H9 (cell line): ENCODE measurements around the gene SLC28A3. TPM values are rescaled to one million over a fixed set of nuclear protein-coding genes. Genes with fewer than 3 reads are reported as not detected.

Experiments
- DNase-seq: peaks from one replicate; pipeline ENCODE4 v3.0.0-alpha.2; 2017
- H2AFZ ChIP-seq: one replicate; pipeline ENCODE4 v1.6.1; 2013; ENCODE audit warnings: mild to moderate bottlenecking, low read length, control low read depth, moderate library complexity
- H2AK5ac ChIP-seq: 2 replicates; pipeline ENCODE4 v1.6.1; 2013; ENCODE audit warnings: low read length, control low read depth, mixed read lengths; ENCODE audit not compliant: insufficient read length
- H2BK120ac ChIP-seq: one replicate; pipeline ENCODE4 v1.6.1; 2013; ENCODE audit warnings: low read depth, mild to moderate bottlenecking, low read length, control low read depth, inconsistent platforms; ENCODE audit not compliant: poor library complexity, severe bottlenecking
- H2BK12ac ChIP-seq: 2 replicates; pipeline ENCODE4 v1.6.1; 2013; ENCODE audit warnings: low read length, control low read depth, mixed read lengths, low read depth; ENCODE audit not compliant: insufficient read length
- H2BK15ac ChIP-seq: 2 replicates; pipeline ENCODE4 v1.6.1; 2013; ENCODE audit warnings: low read depth, low read length, control low read depth
- H2BK20ac ChIP-seq: one replicate; pipeline ENCODE4 v1.6.1; 2013; ENCODE audit warnings: low read depth, mild to moderate bottlenecking, low read length, control low read depth, inconsistent platforms; ENCODE audit not compliant: poor library complexity, severe bottlenecking
- H2BK5ac ChIP-seq: 2 replicates; pipeline ENCODE4 v1.6.1; 2013; ENCODE audit warnings: low read length, control low read depth, mixed read lengths; ENCODE audit not compliant: insufficient read length
- H3K14ac ChIP-seq: 2 replicates; pipeline ENCODE4 v1.6.1; 2013; ENCODE audit warnings: low read length, control low read depth; ENCODE audit not compliant: insufficient read depth
- H3K18ac ChIP-seq: 2 replicates; pipeline ENCODE4 v1.6.1; 2013; ENCODE audit warnings: low read depth, mild to moderate bottlenecking, mixed read lengths, low read length, control low read depth; ENCODE audit not compliant: insufficient read length
- H3K23ac ChIP-seq: 2 replicates; pipeline ENCODE4 v1.6.1; 2013; ENCODE audit warnings: low read length, control low read depth, mixed read lengths, low read depth; ENCODE audit not compliant: insufficient read length
- H3K23me2 ChIP-seq: 2 replicates; pipeline ENCODE4 v1.6.1; 2013; ENCODE audit warnings: low read depth, mild to moderate bottlenecking, mixed read lengths, low read length, control low read depth; ENCODE audit not compliant: insufficient read length, poor library complexity, severe bottlenecking
- H3K27ac ChIP-seq: 2 replicates; pipeline ENCODE4 v1.5.1; 2013; ENCODE audit warnings: low read length, control low read depth, mixed read lengths, low read depth; ENCODE audit not compliant: insufficient read length
- H3K27me3 ChIP-seq: 2 replicates; pipeline ENCODE4 v1.6.1; 2013; ENCODE audit warnings: low read length, control low read depth, inconsistent platforms; ENCODE audit not compliant: insufficient read depth
- H3K4ac ChIP-seq: 2 replicates; pipeline ENCODE4 v1.6.1; 2013; ENCODE audit warnings: low read depth, mild to moderate bottlenecking, control low read depth, inconsistent platforms, low read length, moderate library complexity
- H3K4me1 ChIP-seq: 2 replicates; pipeline ENCODE4 v1.6.1; 2013; ENCODE audit warnings: low read length, control low read depth, inconsistent platforms; ENCODE audit not compliant: insufficient read depth
- H3K4me2 ChIP-seq: 2 replicates; pipeline ENCODE4 v1.6.1; 2013; ENCODE audit warnings: low read length, control low read depth, mixed read lengths; ENCODE audit not compliant: insufficient read length, insufficient read depth
- H3K56ac ChIP-seq: 2 replicates; pipeline ENCODE4 v1.6.1; 2013; ENCODE audit warnings: low read depth, mild to moderate bottlenecking, mixed read lengths, low read length, control low read depth; ENCODE audit not compliant: insufficient read length
- H3K79me1 ChIP-seq: 2 replicates; pipeline ENCODE4 v1.6.1; 2013; ENCODE audit warnings: low read depth, mild to moderate bottlenecking, moderate library complexity, low read length, control low read depth, inconsistent platforms; ENCODE audit not compliant: insufficient read depth, poor library complexity, severe bottlenecking
- H3K79me2 ChIP-seq: 2 replicates; pipeline ENCODE4 v1.6.1; 2013; ENCODE audit warnings: low read length, control low read depth, inconsistent platforms; ENCODE audit not compliant: insufficient read depth
- H3K9ac ChIP-seq: 2 replicates; pipeline ENCODE4 v1.6.1; 2013; ENCODE audit warnings: low read length, control low read depth, mixed read lengths; ENCODE audit not compliant: insufficient read length; ENCODE audit errors: extremely low read depth
- H3K9me3 ChIP-seq: one replicate; pipeline ENCODE4 v1.6.1; 2013; ENCODE audit warnings: low read depth, low read length, inconsistent platforms; ENCODE audit not compliant: control insufficient read depth
- H3T11ph ChIP-seq: one replicate; pipeline ENCODE4 v1.6.1; 2013; ENCODE audit warnings: mild to moderate bottlenecking, low read length, control low read depth, inconsistent platforms
- H4K20me1 ChIP-seq: one replicate; pipeline ENCODE4 v1.6.1; 2013; ENCODE audit not compliant: control insufficient read depth, insufficient read length, insufficient read depth
- H4K5ac ChIP-seq: 2 replicates; pipeline ENCODE4 v1.6.1; 2013; ENCODE audit warnings: low read depth, mild to moderate bottlenecking, mixed read lengths, low read length, control low read depth; ENCODE audit not compliant: insufficient read length
- H4K8ac ChIP-seq: replicated peaks from 2 replicates; pipeline ENCODE4 v1.6.1; 2013; ENCODE audit warnings: low read length, control low read depth, mixed read lengths, low read depth; ENCODE audit not compliant: insufficient read length
- H4K91ac ChIP-seq: 2 replicates; pipeline ENCODE4 v1.6.1; 2013; ENCODE audit warnings: low read depth, mild to moderate bottlenecking, moderate library complexity, mixed read lengths, low read length, control low read depth; ENCODE audit not compliant: insufficient read length
- H3K27ac Mint-ChIP-seq, 3 experiments: 2 replicates in 2 of 3; 3 replicates in 1 of 3; pipeline ENCODE4 v1.8.0; 2020 to 2021; ENCODE audit warnings: mixed read lengths in 3 of 3, mild to moderate bottlenecking in 1 of 3, moderate library complexity in 1 of 3
- H3K27me3 Mint-ChIP-seq: 2 replicates; pipeline ENCODE4 v1.8.0; 2021; ENCODE audit warnings: low read depth, mild to moderate bottlenecking, moderate library complexity, mixed read lengths
- H3K36me3 Mint-ChIP-seq, 3 experiments: 2 replicates in 2 of 3; 3 replicates in 1 of 3; pipeline ENCODE4 v1.8.0; 2020 to 2021; ENCODE audit warnings: low read depth in 3 of 3, mixed read lengths in 3 of 3; ENCODE audit not compliant: insufficient read depth in 1 of 3
- H3K4me1 Mint-ChIP-seq, 2 experiments: 2 replicates each; pipeline ENCODE4 v1.8.0; 2020; ENCODE audit warnings: mixed read lengths in 2 of 2
- H3K4me3 Mint-ChIP-seq, 2 experiments: 2 replicates in 1 of 2; 3 replicates in 1 of 2; pipeline ENCODE4 v1.8.0; 2020 to 2021; ENCODE audit warnings: mild to moderate bottlenecking in 2 of 2, mixed read lengths in 2 of 2, moderate library complexity in 1 of 2
- H3K9me3 Mint-ChIP-seq, 2 experiments: 2 replicates in 1 of 2; 3 replicates in 1 of 2; pipeline ENCODE4 v1.8.0; 2020; ENCODE audit warnings: mild to moderate bottlenecking in 2 of 2, mixed read lengths in 2 of 2, moderate library complexity in 1 of 2
- CTCF ChIP-seq: fragments of 200-600 bp; sonication (generic); conservative IDR thresholded peaks from 3 replicates; pipeline ENCODE4 v1.8.0; 2021; ENCODE audit warnings: antibody characterized with exemption, mild to moderate bottlenecking
- WGBS: extraction: QIAGEN DNeasy Blood & Tissue Kit; methylation state at CpG from one replicate; pipeline ENCODE4 v1.1.7; 2013; ENCODE audit warnings: missing lambda C conversion rate, low lambda C conversion rate, mixed read lengths; ENCODE audit not compliant: insufficient read length; ENCODE audit errors: extremely low coverage; 5-methylcytosine and 5-hydroxymethylcytosine counted together
- total RNA-seq: library from RNA; stranded (reverse); gene quantifications from 2 replicates; pipeline ENCODE4 v1.2.1, GENCODE V29; 2021

The SLC28A3 gene
- total RNA-seq, 1 experiment from 2014 or later, result not detected

GRCh38 chr9:84283946-84284345, 56.6 kb downstream of the SLC28A3 start:
- Histone ChIP-seq H3K9ac (no peak overlapping the region), H3K79me1 (no peaks in the 10 kb centered on the region), H3K9me3 (no peaks in the 10 kb centered on the region), H3K79me2 (no peaks in the 10 kb centered on the region), H3K27me3 (no peaks in the 10 kb centered on the region), H2AK5ac (no peak overlapping the region), H3K14ac (no peak overlapping the region), H3K4ac (no peak overlapping the region), H3K18ac (no peak overlapping the region), H2BK12ac (no peak overlapping the region), H3K27ac (no peak overlapping the region), H4K5ac (no peak overlapping the region), H2BK15ac (no peak overlapping the region), H3K23ac (no peak overlapping the region), H3K23me2 (no peaks in the 10 kb centered on the region), H4K20me1 (no peaks in the 10 kb centered on the region), H3K4me1 (no peaks in the 10 kb centered on the region), H2BK120ac (no peak overlapping the region), H3K56ac (no peak overlapping the region), H4K8ac (no peak overlapping the region), H2AFZ (no peak overlapping the region), H4K91ac (no peak overlapping the region), H3K4me2 (no peak overlapping the region), H3T11ph (no peak overlapping the region), H2BK5ac (peak overlapping the region; percentile 25), H2BK20ac (no peak overlapping the region)
- Mint-ChIP-seq H3K36me3 (no peaks in the 10 kb centered on the region), H3K27ac (no peak overlapping the region), H3K4me1 (0 out of 4 replicates have a peak, but pooled peaks cover 0 to under 1% of the 10 kb centered on the region in 2 experiments), H3K4me3 (no peak overlapping the region), H3K9me3 (no peaks in the 10 kb centered on the region), H3K27me3 (peaks cover 4% of the 10 kb centered on the region)
- no peak for DNase-seq
- WGBS, result no CpG with 5 or more reads among the region's 6 CpGs
- no peak for TF ChIP-seq CTCF
